ENCODE measurements around the gene DSCAML1. TPM values are rescaled to one million over a fixed set of nuclear protein-coding genes. Genes with fewer than 3 reads are reported as not detected.

The DSCAML1 gene
- polyA plus RNA-seq, 3 donors = 2.4 to 4.0 (median 2.9) TPM

DNA sequence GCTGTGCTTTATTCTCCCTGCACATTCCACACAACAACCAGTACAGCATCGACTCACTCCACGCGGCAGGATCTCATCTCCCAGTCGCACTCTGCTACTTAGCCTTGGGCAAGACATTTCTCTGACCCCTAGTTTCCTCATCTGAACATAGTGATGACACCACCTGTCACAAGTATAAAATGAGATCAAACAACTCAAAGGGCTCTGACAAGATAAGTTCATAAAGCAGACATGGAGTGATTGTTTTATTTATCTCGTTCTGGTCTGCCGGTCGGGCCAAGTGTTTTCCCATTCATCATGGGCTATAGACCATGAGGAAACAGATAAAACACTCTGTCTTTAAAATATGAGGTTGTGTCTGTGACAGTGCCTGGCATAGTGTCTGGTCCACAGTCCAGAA is 35.0 kb downstream of the DSCAML1 start:
- DNase-seq = no peak

DNA sequence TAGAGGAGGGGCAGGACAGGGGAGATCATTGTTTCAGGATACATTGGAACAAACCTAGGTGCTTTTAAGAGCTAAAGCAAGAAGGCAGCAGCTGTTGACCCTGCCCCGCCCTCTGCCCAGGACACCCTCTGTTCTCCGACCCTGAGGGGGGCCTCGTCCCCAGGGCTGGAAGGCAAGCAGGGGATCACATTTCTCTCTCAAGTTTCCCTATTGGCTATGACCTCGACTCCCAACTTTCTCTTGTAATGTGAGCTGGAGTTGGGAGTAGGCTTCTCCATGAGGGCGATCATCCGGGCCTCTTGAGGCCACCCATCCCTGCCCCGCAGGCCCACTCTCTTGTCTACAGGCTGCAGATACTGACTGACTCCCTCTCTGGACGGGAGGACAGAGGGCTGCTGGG is 37.7 kb downstream of the DSCAML1 start:
- DNase-seq = peak; percentile 67

DNA sequence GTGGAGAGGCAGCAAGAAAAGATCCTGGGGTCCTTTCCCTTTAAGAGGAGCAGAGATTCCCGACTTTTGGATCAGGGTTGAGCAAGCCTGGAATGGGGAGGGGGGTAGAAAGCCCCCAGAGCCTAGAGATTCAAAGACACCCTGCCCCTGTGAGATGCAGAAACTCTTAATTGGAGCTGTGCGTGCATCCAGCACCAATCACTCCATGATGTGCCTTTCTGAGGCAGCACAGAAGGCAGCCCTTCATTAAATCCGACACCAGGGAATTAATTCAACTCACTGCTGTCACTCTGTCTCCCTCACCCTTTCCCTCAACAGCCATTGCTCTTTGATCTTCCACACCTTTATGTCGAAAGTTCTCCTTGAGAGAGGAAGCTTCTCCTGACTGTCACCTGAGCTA is 43.0 kb downstream of the DSCAML1 start:
- DNase-seq = no peak

- no peak for DNase-seq
Measured at GRCh38 chr11:117752721-117753237, 44.2 kb downstream of the DSCAML1 start.

DNA sequence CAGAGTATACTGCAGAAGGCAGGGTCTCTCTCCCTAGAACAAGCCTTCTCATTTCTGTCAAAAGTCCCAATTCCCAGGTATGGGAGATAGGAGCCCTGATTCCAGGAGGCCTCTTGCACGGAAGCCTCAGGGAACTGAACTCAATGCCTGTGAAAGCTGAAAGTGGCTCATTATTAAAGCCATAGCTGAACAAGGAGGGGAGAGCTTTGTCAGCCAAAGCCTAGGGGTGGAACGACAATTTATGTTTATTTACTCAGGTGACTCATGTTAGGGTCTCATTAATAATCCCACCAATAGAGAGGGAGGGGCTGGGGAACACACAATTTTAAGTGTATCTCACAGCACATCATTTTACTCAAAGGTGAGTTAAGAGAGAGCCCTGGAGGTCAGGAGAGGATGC is 44.9 kb downstream of the DSCAML1 start:
- DNase-seq = no peak

- no peak for DNase-seq
Measured at GRCh38 chr11:117750916-117751662, 45.9 kb downstream of the DSCAML1 start.

- no peak for DNase-seq
Measured at GRCh38 chr11:117750357-117750756, 46.7 kb downstream of the DSCAML1 start.

GRCh38 chr11:117749541-117749910 is 47.5 kb downstream of the DSCAML1 start:
- DNase-seq = no peak

DNA sequence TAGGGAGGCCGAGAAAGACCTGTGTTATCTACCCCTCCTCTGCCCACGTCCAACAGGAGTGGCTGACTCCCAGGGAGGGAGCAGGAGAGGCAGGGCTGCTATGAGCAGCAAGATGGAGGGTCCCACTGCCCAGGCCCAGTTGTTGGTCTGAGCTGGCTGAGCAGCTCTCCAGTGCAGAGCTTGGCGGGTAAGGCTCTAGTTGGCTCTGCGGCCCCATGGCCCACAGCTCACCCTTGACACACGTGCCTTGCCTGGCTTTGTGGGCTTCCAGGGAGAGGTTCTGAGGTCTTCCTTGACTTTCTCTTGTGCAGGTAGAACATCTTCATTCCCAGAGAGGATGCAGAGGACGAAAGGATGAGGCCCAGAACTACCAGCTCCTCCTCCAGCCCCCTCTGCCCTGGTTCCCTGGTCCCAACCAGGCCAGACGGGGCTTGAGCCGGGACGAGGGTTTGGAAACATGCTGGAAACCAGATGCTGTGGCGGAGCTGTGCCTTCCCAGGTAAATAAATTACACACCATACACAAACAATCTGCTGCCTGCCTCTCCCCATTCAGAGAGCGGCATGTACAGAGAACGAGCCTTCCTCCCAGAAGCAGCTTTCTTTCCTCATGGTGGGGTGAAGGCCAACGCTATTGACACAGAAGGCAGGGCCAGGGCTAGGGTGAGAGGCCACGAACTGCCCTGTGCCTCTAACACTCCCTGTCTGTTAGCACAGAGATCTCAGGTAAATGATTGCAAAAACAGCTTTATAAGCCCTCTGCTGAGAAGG is 48.1 kb downstream of the DSCAML1 start:
- DNase-seq = no peak

DNA sequence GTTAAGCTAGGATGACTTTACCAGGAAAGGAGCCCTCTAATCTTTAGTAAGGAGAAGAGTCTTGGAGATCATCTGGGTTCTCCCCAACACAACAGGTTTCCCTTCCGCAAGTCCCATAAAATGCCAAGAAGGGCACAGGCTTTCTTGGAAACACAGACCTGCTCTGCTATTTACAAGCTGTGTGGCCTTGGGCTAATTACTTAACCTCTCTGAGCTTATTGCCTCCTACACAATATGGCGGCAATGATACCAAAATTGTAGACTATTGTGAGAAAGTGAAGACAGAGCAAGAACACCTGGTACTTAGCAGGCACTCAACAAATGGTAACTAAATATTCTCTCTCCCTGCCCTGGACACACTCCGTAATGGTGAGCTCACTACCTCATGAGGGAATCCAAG is 49.1 kb downstream of the DSCAML1 start:
- DNase-seq = no peak

- no peak for DNase-seq
Measured at GRCh38 chr11:117745346-117745745, 51.7 kb downstream of the DSCAML1 start.

GRCh38 chr11:117744471-117745150 is 52.4 kb downstream of the DSCAML1 start:
- no peak for DNase-seq

- DNase-seq = no peak
Measured at GRCh38 chr11:117743121-117743815, 53.7 kb downstream of the DSCAML1 start.

DNA sequence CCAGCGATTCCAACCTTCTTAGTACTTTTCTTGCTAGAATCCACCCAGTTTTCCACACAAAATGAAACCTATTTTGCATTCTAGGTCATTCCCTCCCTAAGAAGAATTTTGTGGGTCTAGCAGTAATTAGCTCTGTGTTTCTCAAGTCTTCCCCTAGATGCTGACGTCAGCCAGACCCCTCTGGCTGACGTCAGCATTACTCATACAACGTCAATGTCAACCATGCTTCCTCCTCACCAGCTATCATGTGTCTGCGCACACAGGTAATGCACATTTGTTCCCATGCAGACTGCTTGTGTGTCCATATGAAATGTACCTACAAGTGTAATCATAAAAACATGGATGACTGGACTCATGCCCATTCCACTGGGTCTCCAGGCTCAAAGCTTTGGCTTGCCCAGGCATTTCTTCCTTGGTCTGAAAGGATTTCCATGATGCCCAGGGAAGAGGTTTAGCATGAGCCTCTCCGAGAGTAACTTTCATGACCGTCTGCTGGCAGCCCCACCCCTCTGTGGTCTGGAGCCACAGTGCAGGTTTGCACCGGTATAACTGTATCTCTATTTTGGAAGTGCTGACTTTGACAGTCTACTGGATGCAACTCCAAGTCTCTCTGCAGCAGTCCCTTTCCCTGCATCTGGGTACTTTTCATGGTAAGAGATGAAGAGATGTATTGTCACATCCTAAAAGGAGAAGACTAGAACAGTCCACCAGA is 58.6 kb downstream of the DSCAML1 start:
- DNase-seq = no peak

- DNase-seq = no peak
Measured at GRCh38 chr11:117735350-117735977, 61.6 kb downstream of the DSCAML1 start.

GRCh38 chr11:117734601-117735024 is 62.4 kb downstream of the DSCAML1 start:
- DNase-seq = no peak

DNA sequence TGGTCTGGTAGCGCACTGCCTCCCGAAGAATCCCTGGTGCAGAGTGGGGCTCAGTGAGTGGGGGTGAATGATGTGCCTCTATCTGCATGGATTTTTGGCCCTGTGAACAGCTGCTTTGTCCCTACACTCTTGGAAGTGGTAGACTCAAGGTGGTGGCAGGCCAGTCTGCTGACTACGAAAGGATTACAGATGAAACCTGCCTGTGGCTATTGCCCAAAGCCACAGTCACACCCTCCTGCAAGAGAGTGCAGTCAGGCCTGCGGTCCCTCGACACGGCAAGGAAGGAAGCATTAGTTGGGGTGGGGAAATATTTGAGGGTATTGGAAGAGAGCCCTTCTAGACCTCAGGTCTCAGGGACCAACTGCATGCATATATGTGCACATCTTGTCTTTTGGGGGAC is 63.7 kb downstream of the DSCAML1 start:
- DNase-seq = no peak

DNA sequence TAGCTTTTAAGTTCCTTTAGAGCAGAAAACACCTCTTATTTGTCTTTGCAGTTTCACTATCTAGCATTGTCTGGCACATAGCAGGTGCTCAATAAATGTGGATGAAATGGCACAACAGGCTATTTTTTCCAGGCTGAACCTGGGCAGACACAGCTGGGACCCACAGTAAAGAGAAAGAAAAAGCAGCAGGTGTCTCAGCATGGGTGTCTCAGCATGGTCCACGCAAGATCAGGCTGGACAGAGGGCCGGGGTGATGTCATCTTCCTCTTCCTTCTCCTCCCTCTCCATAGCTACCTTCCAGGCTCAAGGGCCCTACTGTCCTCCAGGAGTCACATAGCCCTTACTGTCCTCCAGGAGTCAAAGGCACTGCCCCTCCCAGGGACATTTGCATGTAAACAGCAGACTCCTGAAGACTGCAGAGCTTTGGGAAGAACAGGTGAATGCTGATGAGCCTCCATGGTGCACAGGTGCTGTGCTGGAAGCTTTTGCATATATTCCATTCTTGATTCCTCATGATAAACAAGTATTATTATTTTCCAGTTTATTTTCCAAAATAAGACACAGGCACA is 65.2 kb downstream of the DSCAML1 start:
- no peak for DNase-seq

DNA sequence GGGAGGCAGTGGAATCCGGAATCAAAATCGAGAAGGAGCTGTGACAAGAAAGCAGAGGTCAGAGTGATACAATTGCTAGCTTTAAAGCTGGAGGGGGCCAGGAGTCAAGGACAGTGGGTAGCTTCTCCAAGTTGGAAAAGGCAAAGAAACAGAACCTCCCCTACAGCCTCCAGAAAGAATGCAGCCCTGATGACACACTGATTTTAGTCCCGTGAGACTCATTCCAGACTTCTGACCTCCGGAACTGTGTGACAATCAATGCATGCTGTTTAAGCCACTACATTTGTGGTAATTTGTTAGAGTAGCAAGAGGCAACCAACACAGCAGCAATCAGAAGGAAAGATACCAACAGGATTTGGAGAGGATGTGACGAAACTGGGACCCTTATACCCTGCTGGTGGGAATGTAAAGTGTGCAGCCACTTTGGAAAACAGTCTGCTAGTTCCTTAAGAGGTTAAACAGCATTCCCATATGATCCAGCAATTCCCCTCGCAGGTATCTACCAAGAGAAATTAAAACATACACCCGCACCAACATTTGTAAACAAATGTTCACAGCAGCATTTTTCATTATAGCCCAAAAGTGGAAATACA is 66.7 kb downstream of the DSCAML1 start:
- DNase-seq = no peak

Data from renal pelvis (tissue), 4 donors.